Right lobe of liver (tissue), 4 donors: ENCODE measurements around the gene ABHD2.

Experiments
- POLR2A ChIP-seq: fragments of 450-650 bp; IDR thresholded peaks from one replicate; pipeline ENCODE4 v1.6.1; 2017; ENCODE audit warnings: antibody characterized with exemption, mild to moderate bottlenecking
- TF ChIP-seq, protein P1 (sequence below), 4 donors: fragments of 200-600 bp in 3 of 4; fragments of 450-650 bp in 1 of 4; IDR thresholded peaks; one replicate each; pipeline versions ENCODE4 v1.5.1 to v1.8.0; 2016 to 2022; ENCODE audit warnings: antibody characterized with exemption in 4 of 4, mild to moderate bottlenecking in 2 of 4
- donor health status: DM: no; HTN: no; CAD: no.
- donor health status: DM: no; HTN: no; CAD: no.
- donor health status: DM: no; HTN: yes; CAD: no.

- TF ChIP-seq, protein P1, sequence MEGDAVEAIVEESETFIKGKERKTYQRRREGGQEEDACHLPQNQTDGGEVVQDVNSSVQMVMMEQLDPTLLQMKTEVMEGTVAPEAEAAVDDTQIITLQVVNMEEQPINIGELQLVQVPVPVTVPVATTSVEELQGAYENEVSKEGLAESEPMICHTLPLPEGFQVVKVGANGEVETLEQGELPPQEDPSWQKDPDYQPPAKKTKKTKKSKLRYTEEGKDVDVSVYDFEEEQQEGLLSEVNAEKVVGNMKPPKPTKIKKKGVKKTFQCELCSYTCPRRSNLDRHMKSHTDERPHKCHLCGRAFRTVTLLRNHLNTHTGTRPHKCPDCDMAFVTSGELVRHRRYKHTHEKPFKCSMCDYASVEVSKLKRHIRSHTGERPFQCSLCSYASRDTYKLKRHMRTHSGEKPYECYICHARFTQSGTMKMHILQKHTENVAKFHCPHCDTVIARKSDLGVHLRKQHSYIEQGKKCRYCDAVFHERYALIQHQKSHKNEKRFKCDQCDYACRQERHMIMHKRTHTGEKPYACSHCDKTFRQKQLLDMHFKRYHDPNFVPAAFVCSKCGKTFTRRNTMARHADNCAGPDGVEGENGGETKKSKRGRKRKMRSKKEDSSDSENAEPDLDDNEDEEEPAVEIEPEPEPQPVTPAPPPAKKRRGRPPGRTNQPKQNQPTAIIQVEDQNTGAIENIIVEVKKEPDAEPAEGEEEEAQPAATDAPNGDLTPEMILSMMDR (IDR thresholded peaks at IDR 0.05), result no peak
- TF ChIP-seq POLR2A, result no peak
Measured at GRCh38 chr15:89168316-89168833, 80.1 kb downstream of the ABHD2 start.
